H1 (cell line): ENCODE data around the gene PLTP. TPM values are rescaled to one million over a fixed set of nuclear protein-coding genes. Genes with fewer than 3 reads are reported as not detected.

ENCODE experiments used
- POLR2AphosphoS5 ChIP-seq: IDR thresholded peaks from 2 replicates; pipeline ENCODE4 v1.6.1; 2011; ENCODE audit warnings: low read depth, low read length
- polyA plus RNA-seq, 7 experiments: library from polyadenylated mRNA; depleted of rRNA in 3 of 7; stranded (reverse) in 5 of 7; unstranded in 2 of 7; fragments of >200 nt in 5 of 7; fragments of 200-250 nt in 2 of 7; gene quantifications; 1 replicate in 5 of 7; 2 replicates in 1 of 7; 4 replicates in 1 of 7; pipeline versions ENCODE4 v1.2.1 to v1.2.3, GENCODE V29; 2011 to 2013; ENCODE audit warnings: missing spikeins in 2 of 7, mixed read lengths in 2 of 7
- total RNA-seq: library from RNA; stranded (reverse); fragmentation: NEBNext Ultra II Directional; extraction: Animal tissue kit (Norgen Biotek cat#: 25700); gene quantifications from 2 replicates; pipeline ENCODE4 v1.2.1, GENCODE V29; 2021
- TF ChIP-seq, protein P1 (sequence below): fragments of 300-600 bp; sonication (generic); IDR thresholded peaks from 2 replicates; pipeline ENCODE4 v1.7.1; 2012; ENCODE audit warnings: low read length, moderate library complexity, mild to moderate bottlenecking, inconsistent platforms; ENCODE audit not compliant: insufficient replicate concordance
- TF ChIP-seq, protein P2 (sequence below): IDR thresholded peaks from 2 replicates; pipeline ENCODE4 v1.6.1; 2012; ENCODE audit warnings: inconsistent platforms

PLTP gene
- total and polyA plus RNA-seq, 2 of the 8 experiments (the other 6 are each of a cell fraction or from before 2014, with no cell fraction given) = 120 to 194 TPM

- TF ChIP-seq, protein P1, sequence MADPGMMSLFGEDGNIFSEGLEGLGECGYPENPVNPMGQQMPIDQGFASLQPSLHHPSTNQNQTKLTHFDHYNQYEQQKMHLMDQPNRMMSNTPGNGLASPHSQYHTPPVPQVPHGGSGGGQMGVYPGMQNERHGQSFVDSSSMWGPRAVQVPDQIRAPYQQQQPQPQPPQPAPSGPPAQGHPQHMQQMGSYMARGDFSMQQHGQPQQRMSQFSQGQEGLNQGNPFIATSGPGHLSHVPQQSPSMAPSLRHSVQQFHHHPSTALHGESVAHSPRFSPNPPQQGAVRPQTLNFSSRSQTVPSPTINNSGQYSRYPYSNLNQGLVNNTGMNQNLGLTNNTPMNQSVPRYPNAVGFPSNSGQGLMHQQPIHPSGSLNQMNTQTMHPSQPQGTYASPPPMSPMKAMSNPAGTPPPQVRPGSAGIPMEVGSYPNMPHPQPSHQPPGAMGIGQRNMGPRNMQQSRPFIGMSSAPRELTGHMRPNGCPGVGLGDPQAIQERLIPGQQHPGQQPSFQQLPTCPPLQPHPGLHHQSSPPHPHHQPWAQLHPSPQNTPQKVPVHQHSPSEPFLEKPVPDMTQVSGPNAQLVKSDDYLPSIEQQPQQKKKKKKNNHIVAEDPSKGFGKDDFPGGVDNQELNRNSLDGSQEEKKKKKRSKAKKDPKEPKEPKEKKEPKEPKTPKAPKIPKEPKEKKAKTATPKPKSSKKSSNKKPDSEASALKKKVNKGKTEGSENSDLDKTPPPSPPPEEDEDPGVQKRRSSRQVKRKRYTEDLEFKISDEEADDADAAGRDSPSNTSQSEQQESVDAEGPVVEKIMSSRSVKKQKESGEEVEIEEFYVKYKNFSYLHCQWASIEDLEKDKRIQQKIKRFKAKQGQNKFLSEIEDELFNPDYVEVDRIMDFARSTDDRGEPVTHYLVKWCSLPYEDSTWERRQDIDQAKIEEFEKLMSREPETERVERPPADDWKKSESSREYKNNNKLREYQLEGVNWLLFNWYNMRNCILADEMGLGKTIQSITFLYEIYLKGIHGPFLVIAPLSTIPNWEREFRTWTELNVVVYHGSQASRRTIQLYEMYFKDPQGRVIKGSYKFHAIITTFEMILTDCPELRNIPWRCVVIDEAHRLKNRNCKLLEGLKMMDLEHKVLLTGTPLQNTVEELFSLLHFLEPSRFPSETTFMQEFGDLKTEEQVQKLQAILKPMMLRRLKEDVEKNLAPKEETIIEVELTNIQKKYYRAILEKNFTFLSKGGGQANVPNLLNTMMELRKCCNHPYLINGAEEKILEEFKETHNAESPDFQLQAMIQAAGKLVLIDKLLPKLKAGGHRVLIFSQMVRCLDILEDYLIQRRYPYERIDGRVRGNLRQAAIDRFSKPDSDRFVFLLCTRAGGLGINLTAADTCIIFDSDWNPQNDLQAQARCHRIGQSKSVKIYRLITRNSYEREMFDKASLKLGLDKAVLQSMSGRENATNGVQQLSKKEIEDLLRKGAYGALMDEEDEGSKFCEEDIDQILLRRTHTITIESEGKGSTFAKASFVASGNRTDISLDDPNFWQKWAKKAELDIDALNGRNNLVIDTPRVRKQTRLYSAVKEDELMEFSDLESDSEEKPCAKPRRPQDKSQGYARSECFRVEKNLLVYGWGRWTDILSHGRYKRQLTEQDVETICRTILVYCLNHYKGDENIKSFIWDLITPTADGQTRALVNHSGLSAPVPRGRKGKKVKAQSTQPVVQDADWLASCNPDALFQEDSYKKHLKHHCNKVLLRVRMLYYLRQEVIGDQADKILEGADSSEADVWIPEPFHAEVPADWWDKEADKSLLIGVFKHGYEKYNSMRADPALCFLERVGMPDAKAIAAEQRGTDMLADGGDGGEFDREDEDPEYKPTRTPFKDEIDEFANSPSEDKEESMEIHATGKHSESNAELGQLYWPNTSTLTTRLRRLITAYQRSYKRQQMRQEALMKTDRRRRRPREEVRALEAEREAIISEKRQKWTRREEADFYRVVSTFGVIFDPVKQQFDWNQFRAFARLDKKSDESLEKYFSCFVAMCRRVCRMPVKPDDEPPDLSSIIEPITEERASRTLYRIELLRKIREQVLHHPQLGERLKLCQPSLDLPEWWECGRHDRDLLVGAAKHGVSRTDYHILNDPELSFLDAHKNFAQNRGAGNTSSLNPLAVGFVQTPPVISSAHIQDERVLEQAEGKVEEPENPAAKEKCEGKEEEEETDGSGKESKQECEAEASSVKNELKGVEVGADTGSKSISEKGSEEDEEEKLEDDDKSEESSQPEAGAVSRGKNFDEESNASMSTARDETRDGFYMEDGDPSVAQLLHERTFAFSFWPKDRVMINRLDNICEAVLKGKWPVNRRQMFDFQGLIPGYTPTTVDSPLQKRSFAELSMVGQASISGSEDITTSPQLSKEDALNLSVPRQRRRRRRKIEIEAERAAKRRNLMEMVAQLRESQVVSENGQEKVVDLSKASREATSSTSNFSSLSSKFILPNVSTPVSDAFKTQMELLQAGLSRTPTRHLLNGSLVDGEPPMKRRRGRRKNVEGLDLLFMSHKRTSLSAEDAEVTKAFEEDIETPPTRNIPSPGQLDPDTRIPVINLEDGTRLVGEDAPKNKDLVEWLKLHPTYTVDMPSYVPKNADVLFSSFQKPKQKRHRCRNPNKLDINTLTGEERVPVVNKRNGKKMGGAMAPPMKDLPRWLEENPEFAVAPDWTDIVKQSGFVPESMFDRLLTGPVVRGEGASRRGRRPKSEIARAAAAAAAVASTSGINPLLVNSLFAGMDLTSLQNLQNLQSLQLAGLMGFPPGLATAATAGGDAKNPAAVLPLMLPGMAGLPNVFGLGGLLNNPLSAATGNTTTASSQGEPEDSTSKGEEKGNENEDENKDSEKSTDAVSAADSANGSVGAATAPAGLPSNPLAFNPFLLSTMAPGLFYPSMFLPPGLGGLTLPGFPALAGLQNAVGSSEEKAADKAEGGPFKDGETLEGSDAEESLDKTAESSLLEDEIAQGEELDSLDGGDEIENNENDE = no peak
- TF ChIP-seq POLR2AphosphoS5 = peak; percentile 82
- TF ChIP-seq, protein P2, sequence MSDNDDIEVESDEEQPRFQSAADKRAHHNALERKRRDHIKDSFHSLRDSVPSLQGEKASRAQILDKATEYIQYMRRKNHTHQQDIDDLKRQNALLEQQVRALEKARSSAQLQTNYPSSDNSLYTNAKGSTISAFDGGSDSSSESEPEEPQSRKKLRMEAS = peak; percentile 18; the same call in 1 of the 2 replicates
These were observed 26.9 kb upstream of the PLTP start (continued) for GRCh38 chr20:45938727-45939438.
